ENCODE results near the gene CELSR1. TPM values are rescaled to one million over a fixed set of nuclear protein-coding genes. Genes with fewer than 3 reads are reported as not detected.

The CELSR1 gene
- total and polyA plus RNA-seq, 12 donors, result 0.11 to 4.3 (median 1.9) TPM

DNA sequence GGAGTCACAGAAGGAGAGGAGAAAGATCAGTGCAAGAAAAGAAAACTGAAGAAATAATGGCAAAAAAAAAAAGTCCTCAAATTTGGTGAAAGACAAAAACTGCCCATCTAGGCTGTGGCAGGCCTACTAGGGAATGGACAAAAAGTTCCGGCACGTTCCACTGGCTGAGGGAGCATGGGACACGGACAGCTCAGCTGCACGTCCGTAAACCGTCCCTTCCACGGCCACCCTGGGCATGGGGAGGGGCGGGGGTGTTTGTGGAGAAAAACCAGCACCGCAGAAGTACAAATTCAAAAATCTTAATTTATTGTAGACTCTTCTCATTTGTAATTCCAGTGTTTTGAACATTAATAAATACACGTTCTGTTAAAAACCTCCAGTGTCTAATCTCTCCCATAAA is 176.5 kb downstream of the CELSR1 start:
- no peaks in the 10 kb centered on the region for H3K9me3 ChIP-seq (replicated peaks in 1 of 3)
- TF ChIP-seq, protein P1, sequence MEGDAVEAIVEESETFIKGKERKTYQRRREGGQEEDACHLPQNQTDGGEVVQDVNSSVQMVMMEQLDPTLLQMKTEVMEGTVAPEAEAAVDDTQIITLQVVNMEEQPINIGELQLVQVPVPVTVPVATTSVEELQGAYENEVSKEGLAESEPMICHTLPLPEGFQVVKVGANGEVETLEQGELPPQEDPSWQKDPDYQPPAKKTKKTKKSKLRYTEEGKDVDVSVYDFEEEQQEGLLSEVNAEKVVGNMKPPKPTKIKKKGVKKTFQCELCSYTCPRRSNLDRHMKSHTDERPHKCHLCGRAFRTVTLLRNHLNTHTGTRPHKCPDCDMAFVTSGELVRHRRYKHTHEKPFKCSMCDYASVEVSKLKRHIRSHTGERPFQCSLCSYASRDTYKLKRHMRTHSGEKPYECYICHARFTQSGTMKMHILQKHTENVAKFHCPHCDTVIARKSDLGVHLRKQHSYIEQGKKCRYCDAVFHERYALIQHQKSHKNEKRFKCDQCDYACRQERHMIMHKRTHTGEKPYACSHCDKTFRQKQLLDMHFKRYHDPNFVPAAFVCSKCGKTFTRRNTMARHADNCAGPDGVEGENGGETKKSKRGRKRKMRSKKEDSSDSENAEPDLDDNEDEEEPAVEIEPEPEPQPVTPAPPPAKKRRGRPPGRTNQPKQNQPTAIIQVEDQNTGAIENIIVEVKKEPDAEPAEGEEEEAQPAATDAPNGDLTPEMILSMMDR (IDR thresholded peaks at IDR 0.05), result no peak
- no peak for TF ChIP-seq POLR2A (IDR thresholded peaks at IDR 0.05)
- WGBS, 4 donors, result 84 to 93% (median 91%) methylated on average over 10 of the region's 10 CpGs
- H3K27me3 ChIP-seq, result no peaks in the 10 kb centered on the region
- intact Hi-C loops (cut with DNase I), result no loop called here
- no peak for DNase-seq
- H3K27ac ChIP-seq, result no peak overlapping the region
- no peak overlapping the region for H3K4me3 ChIP-seq
- H3K4me1 ChIP-seq (replicated peaks in 1 of 2), result no peaks in the 10 kb centered on the region
- H3K36me3 ChIP-seq (replicated peaks in 1 of 2), result peaks cover 0 to 16% of the 10 kb centered on the region in 2 donors

DNA sequence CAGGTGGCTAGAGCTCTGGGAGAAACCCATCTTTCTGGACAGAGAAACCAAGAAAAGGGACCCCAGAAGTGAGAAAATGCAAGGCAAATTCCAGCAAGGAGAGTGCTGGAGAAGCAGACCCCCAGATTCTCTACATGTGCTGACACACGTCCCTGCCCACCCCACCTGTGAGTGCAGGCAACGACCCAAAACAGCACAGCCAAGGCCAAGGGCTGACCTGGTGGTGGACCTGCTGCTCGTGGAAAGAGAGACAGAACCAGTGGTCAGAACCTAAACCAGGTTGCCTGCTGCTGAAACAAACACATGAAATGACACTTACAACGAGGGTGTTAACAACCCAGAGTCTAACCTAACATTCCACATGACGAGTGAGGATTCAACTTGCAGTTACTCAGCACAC is 177.3 kb downstream of the CELSR1 start:
- no peak for DNase-seq
- H3K4me3 ChIP-seq, result no peak overlapping the region
- no peaks in the 10 kb centered on the region for H3K27me3 ChIP-seq
- intact Hi-C loops (cut with DNase I), result no loop called here
- WGBS, 4 donors, result 62 to 86% (median 77%) methylated on average over 5 of the region's 5 CpGs
- peaks cover 0 to 21% of the 10 kb centered on the region in 2 donors for H3K36me3 ChIP-seq (replicated peaks in 1 of 2)
- no peaks in the 10 kb centered on the region for H3K4me1 ChIP-seq (replicated peaks in 1 of 2)
- H3K9me3 ChIP-seq (replicated peaks in 1 of 3), result no peaks in the 10 kb centered on the region
- H3K27ac ChIP-seq, result no peak overlapping the region
- TF ChIP-seq POLR2A (IDR thresholded peaks at IDR 0.05), result no peak
- TF ChIP-seq, protein P1 (IDR thresholded peaks at IDR 0.05), result no peak

DNA sequence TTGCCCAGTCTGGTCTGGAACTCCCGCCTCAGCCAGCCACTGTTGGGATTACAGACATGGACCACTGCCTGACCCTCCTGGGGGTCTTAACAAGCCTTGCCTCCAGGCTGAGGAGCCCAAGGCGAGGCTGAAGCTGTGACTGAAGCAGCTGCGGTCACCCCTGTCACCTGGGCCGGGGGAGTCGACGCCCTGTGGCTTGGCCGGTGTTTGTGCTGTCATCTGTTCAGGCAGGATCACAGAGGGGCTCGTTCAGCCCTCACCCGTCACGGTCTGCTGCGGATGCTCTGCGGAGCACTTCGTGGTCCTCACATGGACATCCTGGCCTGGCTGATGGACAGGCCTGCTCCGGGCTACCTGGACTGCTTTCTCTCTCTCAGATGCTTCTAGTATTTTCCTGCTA is 178.1 kb downstream of the CELSR1 start:
- WGBS, 4 donors, result 91 to 100% (median 95%) methylated on average over 1 to 14 of the region's 14 CpGs
- Histone ChIP-seq H3K4me3 (no peak overlapping the region), H3K36me3 (replicated peaks in 1 of 2) (peaks cover 0 to 22% of the 10 kb centered on the region in 2 donors), H3K4me1 (replicated peaks in 1 of 2) (peaks cover 0 to under 1% of the 10 kb centered on the region in 2 donors), H3K27me3 (no peaks in the 10 kb centered on the region), H3K27ac (no peak overlapping the region), H3K9me3 (replicated peaks in 1 of 3) (no peaks in the 10 kb centered on the region)
- intact Hi-C loops (cut with DNase I), result loop anchor here (5.0 to 10.0 kb wide), 2 partner anchors 183 to 305 kb away; no protein-coding TSS in a partner anchor
- no peak for TF ChIP-seq POLR2A (IDR thresholded peaks at IDR 0.05)
- TF ChIP-seq, protein P1 (IDR thresholded peaks at IDR 0.05), result no peak
- DNase-seq, result no peak

- no peak for DNase-seq
- WGBS, 4 donors, result 88 to 95% (median 90%) methylated on average over 6 of the region's 6 CpGs
- H3K4me1 ChIP-seq (replicated peaks in 1 of 2), result peaks cover 0 to 6% of the 10 kb centered on the region in 2 donors
- peaks cover 0 to 28% of the 10 kb centered on the region in 2 donors for H3K36me3 ChIP-seq (replicated peaks in 1 of 2)
- no peak overlapping the region for H3K27ac ChIP-seq
- intact Hi-C loops (cut with DNase I), result loop anchor here (5.0 to 10.0 kb wide), 2 partner anchors 184 to 306 kb away; no protein-coding TSS in a partner anchor
- H3K9me3 ChIP-seq (replicated peaks in 1 of 3), result no peaks in the 10 kb centered on the region
- TF ChIP-seq, protein P1 (IDR thresholded peaks at IDR 0.05), result no peak
- H3K4me3 ChIP-seq, result no peak overlapping the region
- no peaks in the 10 kb centered on the region for H3K27me3 ChIP-seq
These were observed 178.7 kb downstream of the CELSR1 start for GRCh38 chr22:46358766-46359165.

All from adrenal gland (tissue), 12 donors.